Fibroblast of peridontal ligament (primary cell): Measurements from ENCODE around the gene SMAD7.

ENCODE experiments used
- DNase-seq: peaks from one replicate; pipeline ENCODE4 v3.0.0-alpha.2; 2010; ENCODE audit errors: extremely low read depth

Gene SMAD7

GRCh38 chr18:48986851-48987761, 36.3 kb upstream of the SMAD7 start:
- no peak for DNase-seq

GRCh38 chr18:48985161-48985560, 34.4 kb upstream of the SMAD7 start:
- DNase-seq: no peak

- DNase-seq: no peak
Observed at GRCh38 chr18:48983793-48984437, 33.1 kb upstream of the SMAD7 start.

GRCh38 chr18:48982266-48982665, 31.5 kb upstream of the SMAD7 start:
- DNase-seq: no peak

- no peak for DNase-seq
Observed at GRCh38 chr18:48979944-48980890, 29.5 kb upstream of the SMAD7 start.

- DNase-seq: no peak
Observed at GRCh38 chr18:48977914-48978313, 27.1 kb upstream of the SMAD7 start.

- no peak for DNase-seq
Observed at GRCh38 chr18:48975817-48976649, 25.3 kb upstream of the SMAD7 start.

- no peak for DNase-seq
Observed at GRCh38 chr18:48975120-48975816, 24.5 kb upstream of the SMAD7 start.

GRCh38 chr18:48974304-48975119, 23.7 kb upstream of the SMAD7 start:
- no peak for DNase-seq

- DNase-seq: no peak
Observed at GRCh38 chr18:48973731-48974130, 23.0 kb upstream of the SMAD7 start.

- DNase-seq: no peak
Observed at GRCh38 chr18:48968412-48969215, 17.8 kb upstream of the SMAD7 start.

- no peak for DNase-seq
Observed at GRCh38 chr18:48967545-48967944, 16.8 kb upstream of the SMAD7 start.

- DNase-seq: no peak
Observed at GRCh38 chr18:48966523-48966922, 15.8 kb upstream of the SMAD7 start.

GRCh38 chr18:48963586-48964470, 13.1 kb upstream of the SMAD7 start:
- DNase-seq: no peak

- DNase-seq: peak; percentile 60
Observed at GRCh38 chr18:48962994-48963561, 12.3 kb upstream of the SMAD7 start.

- no peak for DNase-seq
Observed at GRCh38 chr18:48962252-48962993, 11.7 kb upstream of the SMAD7 start.

GRCh38 chr18:48961547-48961946, 10.8 kb upstream of the SMAD7 start:
- DNase-seq: no peak
